ENCODE measurements around the gene NNAT.
"Not testable (repeated sequence)": the region's sequence is repeated elsewhere in the genome, so short reads cannot be mapped to it uniquely, and the experiment has no call there.

NNAT gene

DNA sequence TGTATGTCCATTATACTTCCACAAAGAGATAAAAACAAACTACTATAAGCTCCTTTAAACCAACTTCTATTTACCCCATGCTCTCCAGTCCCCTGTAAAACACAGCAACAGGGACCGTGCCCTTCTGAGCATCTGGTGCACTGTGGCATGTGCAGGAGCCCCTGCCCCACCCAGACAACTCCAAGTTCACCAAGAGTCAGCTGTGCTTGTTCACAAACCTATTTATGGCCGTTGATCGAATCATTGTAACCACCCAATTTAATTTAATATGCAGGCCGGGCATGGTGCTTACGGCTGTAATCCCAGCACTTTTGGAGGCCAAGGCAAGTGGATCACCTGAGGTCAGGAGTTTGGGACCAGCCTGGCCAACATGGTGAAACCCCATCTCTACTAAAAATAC, 20.3 kb downstream of the NNAT start:
- DNase-seq (ENCODE audit: low read depth) = no peak

DNA sequence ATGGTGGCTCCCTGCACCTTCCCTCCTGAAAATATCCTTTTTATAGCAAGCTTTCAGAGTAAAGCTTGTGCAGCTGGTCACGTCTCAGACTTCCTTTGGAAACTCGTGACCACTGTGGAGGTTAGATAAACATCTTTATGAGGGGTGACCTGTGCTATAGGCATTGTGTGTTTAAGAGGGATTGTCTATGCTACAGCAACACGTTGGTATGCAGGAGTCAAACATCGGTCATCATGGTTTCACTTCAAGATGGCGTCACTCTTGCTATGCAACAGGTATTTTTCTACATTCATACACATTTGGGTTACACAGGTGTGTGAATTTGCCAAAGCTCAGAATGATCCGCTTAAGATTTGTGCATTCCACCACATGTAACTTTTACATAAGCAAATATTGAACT, 21.2 kb downstream of the NNAT start:
- DNase-seq (ENCODE audit: low read depth) = no peak

DNA sequence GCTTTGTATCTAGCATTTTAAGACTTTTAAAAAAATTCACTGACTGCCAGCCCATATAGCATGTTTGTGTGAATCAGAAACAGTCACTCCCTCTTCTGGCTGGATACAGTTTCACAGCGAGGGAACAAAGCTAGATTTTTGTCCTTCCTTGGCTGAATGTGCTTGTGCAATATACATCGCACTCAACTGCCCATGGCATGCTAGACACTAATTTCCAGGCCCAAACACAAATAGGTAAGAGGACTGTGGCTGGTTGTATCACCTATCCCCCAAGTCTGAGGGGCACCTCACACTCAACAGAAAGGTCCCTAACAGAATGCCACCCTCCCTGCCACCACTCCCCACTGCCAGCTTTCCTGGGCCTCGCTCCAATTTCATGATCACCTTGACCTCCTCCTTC, 22.8 kb downstream of the NNAT start:
- no peak for DNase-seq (ENCODE audit: low read depth)

DNA sequence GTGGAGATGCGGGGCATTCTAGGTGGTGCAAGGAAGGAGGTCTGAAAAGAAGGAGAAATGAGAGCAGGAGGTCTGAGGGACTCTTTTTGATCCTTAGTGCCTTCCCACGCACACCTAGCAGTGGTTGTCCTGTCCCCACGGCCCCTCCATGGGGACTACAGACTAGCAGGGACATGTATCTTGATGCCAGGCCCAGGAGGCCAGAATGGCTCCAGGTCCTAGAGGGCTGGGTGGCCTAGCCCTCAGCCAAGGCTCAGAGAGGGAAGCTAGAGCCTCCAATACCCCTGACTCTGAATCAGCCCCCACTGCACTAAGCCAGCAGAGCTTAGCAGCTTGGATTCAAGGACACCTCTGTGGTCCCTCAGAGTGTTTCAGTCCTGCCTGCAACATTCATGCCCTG, 23.3 kb downstream of the NNAT start:
- DNase-seq (ENCODE audit: low read depth) = no peak

DNA sequence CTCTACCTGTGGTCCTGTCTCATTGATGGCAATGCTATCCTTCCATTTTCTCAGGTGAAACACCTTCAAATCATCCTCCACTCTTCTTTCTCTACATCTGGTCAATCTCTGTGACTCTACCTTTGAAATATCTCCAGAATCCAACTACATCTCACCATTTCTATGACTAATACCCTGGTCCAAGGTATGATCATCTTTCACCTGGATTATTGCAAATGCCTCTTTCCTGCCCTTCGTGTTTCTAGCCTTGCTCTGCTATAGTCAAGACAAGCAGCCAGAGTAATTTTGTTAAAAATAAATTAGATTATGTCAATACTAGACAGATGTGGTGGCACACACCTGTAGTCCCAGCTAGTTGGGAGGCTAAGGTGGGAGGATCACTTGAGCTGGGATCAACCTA, 24.5 kb downstream of the NNAT start:
- no peak for DNase-seq (ENCODE audit: low read depth)

DNA sequence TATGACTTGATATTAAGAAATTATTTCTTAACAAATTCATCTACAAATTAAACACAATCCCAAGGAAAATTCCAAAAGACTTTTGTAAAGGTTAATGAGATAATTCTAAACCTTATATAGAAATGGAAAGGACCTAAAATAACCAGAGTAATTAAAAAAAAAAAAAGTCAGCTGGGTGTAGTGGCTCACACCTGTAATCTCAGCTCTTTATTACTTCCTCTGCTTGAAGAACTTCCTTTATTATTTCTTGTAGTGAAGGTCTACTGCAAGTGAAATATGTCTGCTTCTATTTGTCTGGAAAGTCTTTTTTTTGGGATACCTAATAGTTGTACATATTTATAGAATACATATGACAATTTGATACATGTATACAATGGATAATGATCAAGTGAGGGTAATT, 26.9 kb downstream of the NNAT start:
- no peak for DNase-seq (ENCODE audit: low read depth)

DNA sequence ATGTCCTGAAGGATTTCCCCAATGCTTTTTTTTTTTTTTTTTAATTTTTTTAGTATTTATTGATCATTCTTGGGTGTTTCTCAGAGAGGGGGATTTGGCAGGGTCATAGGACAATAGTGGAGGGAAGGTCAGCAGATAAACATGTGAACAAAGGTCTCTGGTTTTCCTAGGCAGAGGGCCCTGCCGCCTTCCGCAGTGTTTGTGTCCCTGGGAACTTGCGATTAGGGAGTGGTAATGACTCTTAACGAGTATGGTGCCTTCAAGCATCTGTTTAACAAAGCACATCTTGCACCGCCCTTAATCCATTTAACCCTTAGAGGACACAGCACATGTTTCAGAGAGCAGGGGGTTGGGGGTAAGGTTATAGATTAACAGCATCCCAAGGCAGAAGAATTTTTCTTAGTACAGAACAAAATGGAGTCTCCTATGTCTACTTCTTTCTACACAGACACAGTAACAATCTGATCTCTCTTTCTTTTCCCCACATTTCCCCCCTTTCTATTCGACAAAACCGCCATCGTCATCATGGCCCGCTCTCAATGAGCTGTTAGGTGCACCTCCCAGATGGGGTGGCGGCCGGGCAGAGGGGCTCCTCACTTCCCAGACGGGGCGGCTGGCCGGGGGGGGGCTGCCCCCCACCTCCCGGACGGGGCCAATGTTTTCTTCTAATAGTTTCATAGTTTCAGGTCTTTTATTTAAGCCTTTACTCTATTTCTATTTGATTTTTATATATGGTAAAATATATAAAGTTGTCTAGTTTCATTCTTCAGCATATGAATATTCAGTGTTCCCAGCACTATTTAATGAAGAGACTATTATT, 29.3 kb downstream of the NNAT start:
- DNase-seq (ENCODE audit: low read depth) = not testable (repeated sequence)

DNA sequence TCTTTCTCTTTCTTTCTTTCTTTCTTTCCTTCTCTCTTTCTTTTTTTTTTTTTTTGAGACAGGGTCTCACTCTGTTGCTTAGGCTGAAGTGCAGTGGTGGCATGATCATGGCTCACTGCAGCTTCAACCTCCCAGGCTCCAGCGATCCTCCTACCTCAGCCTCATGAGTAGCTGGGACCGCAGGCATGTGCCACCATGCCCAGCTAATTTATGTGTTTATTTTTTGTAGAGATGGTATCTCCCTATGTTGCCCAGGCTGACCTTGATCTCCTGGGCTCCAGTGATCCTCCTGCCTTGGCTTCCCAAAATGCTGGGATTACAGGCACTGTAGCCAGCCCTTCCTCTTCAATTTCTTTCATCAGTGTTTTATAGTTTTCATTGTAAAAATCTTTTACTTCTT, 30.6 kb downstream of the NNAT start:
- DNase-seq (ENCODE audit: low read depth) = not testable (repeated sequence)

DNA sequence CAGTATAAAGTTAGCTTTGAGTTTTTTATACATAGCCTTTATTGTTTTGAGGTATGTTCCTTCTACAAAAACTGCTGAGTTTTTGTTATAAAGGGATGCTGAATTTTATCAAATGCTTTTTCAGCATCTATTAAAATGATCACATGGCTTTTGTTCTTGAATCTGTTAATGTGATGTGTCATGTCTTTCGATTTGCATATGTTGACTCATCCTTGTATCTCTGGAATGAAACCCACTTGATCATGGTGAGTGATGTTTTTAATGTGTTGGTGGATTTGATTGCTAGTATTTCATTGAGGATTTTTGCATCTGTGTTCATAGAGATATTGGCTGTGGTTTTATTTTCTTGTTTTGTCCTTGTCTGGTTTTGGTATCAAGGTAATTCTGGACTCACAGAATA, 31.4 kb downstream of the NNAT start:
- no peak for DNase-seq (ENCODE audit: low read depth)

DNA sequence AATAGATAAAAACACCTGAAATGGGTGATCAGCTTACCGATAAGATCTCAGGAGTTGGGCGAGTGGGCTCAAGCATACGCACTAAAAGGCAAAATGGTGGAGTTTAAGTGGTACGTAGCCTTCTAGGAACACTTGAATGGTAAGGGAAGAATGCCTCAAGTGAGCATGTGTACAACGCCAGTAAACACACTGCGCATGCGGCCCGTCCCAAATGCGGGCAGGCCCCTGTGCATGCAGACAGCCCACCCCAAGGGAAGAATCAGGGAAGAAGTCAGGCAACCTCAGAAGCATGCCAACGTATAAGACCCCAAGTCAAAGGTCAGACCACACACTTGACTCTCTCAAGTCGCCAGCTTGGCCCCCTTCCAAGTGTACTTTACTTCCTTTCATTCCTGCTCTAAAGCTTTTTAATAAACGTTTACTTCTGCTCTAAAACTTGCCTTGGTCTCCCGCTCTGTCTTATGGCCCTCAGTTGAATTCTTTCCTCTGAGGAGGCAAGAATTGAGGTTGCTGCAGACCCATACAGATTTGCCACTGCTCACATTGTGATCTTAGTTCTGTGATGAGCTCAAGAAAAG, 33.8 kb downstream of the NNAT start:
- DNase-seq (ENCODE audit: low read depth) = not testable (repeated sequence)

DNA sequence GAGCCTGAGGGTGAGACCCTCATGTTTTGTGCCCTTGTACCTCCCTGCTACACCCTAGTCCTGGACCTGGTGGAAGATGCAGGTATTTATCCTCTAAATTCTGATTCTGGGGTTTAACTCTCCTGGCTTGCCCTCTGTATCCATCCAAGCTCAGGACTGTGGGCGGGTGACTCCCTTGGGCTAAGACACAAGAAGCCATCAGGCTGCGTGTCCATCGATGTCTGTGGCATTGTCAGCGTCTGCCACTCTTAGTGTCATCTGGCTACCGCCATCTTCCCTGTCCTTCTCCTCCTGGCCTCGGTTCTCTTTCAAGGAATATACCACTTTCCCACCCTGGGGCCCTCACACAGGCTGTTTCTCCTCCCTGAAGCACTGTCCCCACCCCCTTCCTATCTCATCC, 35.5 kb downstream of the NNAT start:
- no peak for DNase-seq (ENCODE audit: low read depth)

DNA sequence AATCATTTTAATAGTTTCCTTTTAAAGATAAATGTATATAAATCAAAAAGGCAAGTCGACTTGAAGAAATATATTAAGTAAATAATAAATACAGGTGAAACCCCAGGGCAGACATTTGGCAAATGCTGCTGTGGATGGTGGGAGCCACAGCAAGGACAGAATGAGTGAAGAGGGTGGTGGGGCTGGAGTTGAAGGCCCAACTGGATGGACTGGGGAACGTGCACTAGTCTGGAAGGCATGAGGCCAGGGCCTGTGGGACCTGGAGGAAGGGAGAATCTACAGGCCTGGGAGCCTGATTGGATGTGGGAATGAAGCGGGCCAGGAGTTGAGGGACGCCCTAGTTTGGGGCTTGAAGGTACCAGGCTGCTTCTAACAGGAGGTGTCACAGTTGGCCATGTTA, 37.3 kb downstream of the NNAT start:
- DNase-seq (ENCODE audit: low read depth) = no peak

DNA sequence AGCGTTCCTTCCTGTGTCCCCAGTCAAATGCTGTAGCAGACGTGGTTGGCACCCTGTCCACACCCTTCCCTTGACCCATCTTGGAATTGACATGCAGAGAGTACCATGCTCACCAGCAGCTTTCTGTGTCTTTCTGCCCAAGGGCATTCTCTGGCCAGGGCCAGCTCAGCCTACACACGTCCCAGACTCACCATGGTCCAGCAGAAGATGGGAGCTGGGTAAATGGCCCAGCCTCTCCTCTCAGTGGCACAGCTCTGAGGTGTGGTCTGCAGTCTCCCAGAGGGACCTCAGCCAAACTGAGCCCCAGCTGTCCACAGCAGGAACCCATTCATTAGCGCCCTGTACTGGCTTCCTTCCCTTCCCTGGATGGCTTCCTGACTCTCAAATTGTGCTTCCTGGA, 37.7 kb downstream of the NNAT start:
- DNase-seq (ENCODE audit: low read depth) = no peak

DNA sequence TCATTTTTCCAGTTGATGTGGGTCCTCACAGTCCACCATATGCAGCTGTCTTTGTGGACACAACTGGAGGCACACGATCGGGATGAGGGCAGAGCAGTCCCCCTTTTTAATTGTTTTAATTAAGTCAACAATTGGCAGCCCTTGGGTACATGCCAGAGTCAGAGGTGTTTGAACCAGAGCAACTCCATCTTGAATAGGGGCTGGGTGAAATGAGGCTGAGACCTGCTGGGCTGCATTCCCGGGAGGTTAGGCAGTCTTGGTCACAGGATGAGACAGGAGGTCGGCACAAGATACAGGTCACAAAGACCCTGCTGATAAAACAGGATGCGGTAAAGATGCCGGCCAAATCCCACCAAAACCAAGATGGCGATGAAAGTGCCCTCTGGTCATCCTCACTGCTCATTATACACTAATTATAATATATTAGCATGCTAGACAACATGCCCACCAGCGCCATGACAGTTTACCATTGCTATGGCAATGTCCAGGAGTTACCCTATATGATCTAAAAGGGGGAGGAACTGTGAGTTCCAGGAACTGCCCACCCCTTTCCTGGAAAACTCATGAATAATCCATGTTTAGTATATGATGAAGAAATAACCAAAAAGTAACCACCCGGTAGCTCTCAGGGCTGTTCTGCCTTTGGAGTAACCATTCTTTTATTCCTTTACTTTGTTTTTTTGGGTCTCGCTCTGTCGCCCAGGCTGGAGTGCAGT, 38.4 kb downstream of the NNAT start:
- no peak for DNase-seq (ENCODE audit: low read depth)

DNA sequence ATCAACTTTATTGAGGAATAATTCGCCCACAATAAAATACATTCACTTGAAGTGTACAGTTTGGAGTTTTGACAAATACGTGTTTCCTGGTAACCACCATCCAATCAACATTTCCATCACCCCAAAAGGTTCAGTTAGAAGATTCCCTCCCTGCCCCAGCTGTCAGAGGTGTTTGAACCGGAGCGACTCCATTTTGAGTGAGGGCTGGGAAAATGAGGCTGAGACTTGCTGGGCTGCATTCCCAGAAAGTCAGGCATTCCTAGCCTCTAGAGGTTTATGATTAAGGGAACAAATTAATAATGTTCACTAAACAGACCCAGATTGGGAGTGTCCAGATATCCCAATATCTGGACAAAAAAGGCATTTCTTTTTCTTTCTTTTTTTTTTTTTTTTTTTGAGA, 39.6 kb downstream of the NNAT start:
- DNase-seq (ENCODE audit: low read depth) = no peak

DNA sequence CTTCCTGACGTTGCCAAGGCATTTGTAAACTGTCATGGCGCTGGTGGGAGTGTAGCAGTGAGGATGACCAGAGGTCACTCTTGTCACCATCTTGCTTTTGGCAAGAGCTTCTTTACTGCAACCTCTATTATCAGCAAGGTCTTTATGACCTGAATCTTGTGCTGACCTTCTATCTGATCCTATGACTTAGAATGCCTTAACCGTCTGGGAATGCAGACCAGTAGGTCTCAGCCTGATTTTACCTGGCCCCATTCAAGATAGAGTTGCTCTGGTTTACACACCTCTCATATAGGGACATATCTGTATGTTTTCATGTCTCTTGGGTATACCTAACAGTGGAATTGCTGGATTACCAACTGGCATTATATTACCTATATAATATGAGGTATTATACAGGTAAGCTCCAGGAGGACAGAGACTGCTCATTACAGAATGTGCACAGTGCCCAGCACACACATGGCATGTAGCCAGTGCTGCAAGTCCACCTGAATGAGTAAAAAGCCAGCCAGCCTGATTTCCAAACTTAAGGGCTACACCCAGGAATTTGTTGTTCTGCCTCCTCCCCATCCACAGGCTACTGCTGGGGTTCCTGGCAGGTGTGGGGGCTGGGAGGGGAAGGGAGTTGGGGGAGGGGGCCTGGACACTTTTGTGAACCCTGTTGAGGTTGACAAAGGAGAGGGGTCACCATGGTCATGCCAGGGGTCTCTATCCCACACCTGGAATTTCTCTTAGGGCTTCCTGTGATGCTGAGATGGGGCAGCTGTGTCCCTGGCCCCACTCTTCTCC, 41.8 kb downstream of the NNAT start:
- DNase-seq (ENCODE audit: low read depth) = no peak

DNA sequence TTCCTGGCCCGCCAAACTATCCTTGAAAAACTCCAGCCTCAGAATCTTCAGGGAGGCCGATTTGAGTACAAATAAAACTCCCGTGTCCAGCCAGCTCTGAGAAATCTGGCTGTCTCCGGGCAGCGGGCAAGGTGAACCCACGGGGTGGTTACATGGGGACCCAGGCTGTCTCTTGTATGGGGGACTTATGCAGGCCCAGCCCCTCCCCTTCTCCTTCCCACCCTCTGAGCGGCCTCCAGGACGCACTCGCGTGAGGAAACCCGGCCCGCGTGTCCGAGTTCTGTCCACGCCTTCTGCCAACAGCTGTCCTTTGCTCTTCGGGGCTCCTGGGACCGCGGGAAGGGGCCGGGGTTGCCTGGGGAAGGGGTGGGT, 43.0 kb downstream of the NNAT start:
- DNase-seq (ENCODE audit: low read depth) = no peak

DNA sequence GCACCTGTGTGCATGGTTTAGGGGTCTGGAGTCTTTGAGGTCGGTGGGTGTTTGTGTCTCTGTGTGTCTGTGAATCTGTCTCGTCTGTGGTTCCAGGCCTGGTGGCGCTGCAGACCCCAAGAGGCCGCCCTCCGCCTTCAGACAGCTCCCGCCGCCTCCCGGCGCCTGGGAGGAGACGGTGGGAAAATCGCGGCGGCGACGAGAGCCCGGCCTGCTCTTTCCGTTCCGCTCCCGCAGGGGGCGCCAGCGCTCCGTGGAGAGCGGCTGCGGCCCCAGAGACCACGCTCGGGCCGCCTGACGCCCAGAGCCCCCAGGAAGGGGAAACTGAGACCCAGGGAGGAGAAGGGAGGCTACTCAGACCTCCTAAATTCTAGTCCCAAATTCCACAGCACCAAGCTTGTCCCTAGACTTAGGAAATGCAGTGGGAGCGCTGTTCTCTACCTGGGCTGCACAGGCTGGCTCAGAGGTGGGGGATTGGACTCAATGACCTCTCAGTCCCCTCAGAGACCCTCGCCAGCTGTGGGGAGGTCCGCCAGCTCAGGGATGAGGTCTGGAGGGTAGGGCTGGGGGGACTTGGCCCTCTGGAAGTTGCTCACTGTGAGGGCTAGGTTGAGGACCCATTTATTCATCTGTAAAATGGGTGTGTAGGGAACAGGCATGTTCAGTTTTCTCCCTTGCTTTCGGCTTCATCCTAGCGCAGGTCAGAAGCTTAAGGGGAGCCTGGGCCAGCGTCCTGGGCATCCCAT, 43.5 kb downstream of the NNAT start:
- DNase-seq (ENCODE audit: low read depth) = peak; percentile 15

DNA sequence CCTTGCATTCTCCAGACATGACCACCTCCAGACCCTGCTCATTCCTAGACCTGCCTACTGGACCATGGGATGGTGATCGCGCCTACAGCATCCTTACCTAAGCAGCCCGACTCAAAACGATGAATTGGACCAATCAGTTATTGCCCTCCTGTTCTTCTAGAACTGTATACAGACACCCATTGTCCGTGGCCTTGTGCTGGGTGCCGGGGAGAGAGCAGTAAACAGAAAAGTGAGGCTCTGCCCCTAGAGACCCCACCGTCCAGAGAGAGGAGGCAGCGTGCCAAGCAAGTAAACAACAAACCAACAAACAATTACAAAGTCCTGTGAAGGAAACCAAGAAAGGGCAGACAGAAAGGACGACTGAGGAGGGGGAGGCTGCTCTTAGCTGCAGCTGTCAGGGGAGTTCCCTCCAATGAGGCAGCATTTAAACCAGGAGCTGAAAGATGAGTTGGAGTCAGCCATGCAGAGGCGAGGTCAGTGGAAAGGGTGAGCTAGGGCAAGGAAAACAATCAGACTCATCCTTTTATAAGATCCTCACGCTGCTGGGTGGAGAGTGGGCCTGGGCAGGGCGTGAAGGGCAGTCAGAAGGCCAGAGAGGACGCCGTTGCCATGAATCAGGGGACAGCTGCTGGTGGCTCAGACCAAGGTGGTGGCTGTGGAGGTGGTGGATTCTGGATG, 44.2 kb downstream of the NNAT start:
- DNase-seq (ENCODE audit: low read depth) = no peak

DNA sequence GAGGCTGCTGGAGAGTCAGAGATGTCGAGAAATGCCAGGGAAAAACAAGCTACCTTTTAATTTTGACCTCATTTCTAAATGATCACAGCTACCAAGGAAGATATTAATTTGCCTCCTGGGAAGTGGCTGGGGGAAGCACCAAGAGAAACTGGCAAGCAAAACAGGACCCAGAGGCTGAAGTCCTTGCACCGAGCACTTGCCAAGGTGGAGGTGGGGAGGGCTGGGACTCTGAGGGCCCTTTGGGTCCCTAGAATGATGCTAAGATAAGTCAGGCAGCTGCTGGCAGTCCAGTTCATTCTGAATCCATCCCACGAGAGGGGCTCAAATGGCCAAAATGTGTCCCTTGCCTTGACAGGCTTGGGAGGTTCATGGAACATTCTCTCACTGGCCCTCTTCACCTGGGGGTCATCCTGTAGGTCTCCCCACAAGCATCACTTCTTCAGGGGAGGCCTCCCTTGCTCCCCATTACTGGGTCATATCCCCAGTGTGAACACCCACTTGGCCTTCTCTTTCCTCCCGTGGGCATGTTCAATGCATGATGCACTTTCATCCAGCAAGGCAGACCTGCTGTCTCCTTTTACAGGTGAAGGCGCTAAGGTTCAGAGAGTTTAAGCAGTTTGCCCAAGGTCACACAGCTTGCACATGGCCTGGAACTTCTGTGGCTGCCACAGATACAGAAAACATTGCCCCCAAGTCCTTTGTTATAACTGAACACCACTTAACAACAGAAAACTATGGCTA, 45.7 kb downstream of the NNAT start:
- no peak for DNase-seq (ENCODE audit: low read depth)

DNA sequence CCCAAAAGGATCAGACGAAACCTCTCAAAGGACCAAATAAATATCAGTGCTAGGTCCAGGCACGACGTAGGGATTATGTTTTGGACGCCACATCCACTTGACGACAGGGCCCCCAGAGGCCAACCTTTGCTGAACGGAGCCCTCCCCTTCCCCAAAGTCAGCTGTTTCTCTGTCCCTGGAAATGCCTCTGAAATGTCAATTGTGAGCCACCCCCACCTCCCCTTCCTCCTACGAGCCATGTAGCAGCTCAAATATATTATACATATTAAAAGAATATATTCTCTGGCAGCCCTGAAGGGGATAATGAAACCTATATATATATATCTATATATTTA, 46.2 kb downstream of the NNAT start:
- no peak for DNase-seq (ENCODE audit: low read depth)

Data from stimulated activated CD8-positive, alpha-beta memory T cell treated with anti-CD3 and anti-CD28 coated beads, Interleukin-12 subunit alpha, Interleukin-12 subunit beta, amount 100 ng/mL, for 1 hour (primary cell).